PFSK-1 (cell line): Measurements from ENCODE around the gene S100A8.

ENCODE experiments used
- POLR2AphosphoS5 ChIP-seq: IDR thresholded peaks from 2 replicates; pipeline ENCODE4 v1.6.1; 2012; ENCODE audit warnings: low read depth, mild to moderate bottlenecking, control low read depth, low read length, moderate library complexity
- SIN3A ChIP-seq: IDR thresholded peaks from 2 replicates; pipeline ENCODE4 v1.6.1; 2012; ENCODE audit warnings: mild to moderate bottlenecking, low read length, moderate library complexity, borderline replicate concordance; ENCODE audit not compliant: insufficient read depth

DNA sequence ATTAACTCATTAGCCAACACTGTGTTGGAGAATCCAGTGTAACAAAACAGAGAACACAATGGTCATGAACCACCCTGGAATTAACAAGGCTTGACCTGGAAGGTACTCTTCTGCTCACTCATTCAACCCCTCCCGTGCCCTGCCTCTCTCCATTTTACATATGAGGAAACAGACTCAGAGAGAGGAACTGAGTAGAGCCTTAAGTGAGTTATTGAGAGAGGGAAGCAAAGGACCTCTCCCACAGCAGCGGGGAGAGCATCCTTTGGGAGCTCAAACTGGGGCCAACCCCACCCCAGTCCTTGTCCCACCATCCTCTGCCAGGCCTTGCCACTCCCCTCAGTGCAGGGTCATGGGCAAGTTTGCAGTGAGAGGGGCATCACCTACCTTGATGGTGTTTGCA is 16.8 kb downstream of the S100A8 start:
- TF ChIP-seq SIN3A (no peak), POLR2AphosphoS5 (no peak)
